Liver (tissue), 9 donors: ENCODE measurements around the gene IGF2BP1. TPM values are rescaled to one million over a fixed set of nuclear protein-coding genes. Genes with fewer than 3 reads are reported as not detected.
A peak's percentile ranks its signal among the peaks of the same experiment; 100 is the strongest.

Experiments
- DNase-seq: peaks from one replicate; pipeline ENCODE4 v3.0.0-alpha.2; 2017; ENCODE audit warnings: low spot score
- H3K27ac ChIP-seq, 2 donors: one replicate each; pipeline ENCODE4 v1.7.0; 2013; ENCODE audit warnings: inconsistent platforms in 2 of 2, low read length in 2 of 2, control low read depth in 1 of 2, low read depth in 1 of 2, mild to moderate bottlenecking in 1 of 2
- H3K27me3 ChIP-seq, 4 donors: one replicate each; pipeline versions ENCODE4 v1.6.1 to v1.7.0; 2013; ENCODE audit warnings: low read length in 3 of 4, inconsistent platforms in 1 of 4, mild to moderate bottlenecking in 1 of 4, moderate library complexity in 1 of 4; ENCODE audit not compliant: control insufficient read depth in 4 of 4, insufficient read depth in 4 of 4
- H3K36me3 ChIP-seq, 4 donors: one replicate each; pipeline versions ENCODE4 v1.6.1 to v1.7.0; 2013; ENCODE audit warnings: low read length in 3 of 4, mild to moderate bottlenecking in 3 of 4, low read depth in 1 of 4, moderate library complexity in 1 of 4; ENCODE audit not compliant: control insufficient read depth in 4 of 4, insufficient read depth in 3 of 4
- H3K4me1 ChIP-seq, 4 donors: one replicate each; pipeline versions ENCODE4 v1.6.1 to v1.7.0; 2013; ENCODE audit warnings: low read length in 3 of 4, mild to moderate bottlenecking in 3 of 4, moderate library complexity in 1 of 4; ENCODE audit not compliant: control insufficient read depth in 4 of 4, insufficient read depth in 4 of 4
- H3K4me3 ChIP-seq, 3 donors: one replicate each; pipeline versions ENCODE4 v1.6.1 to v1.7.0; 2013; ENCODE audit warnings: low read length in 3 of 3, control low read depth in 1 of 3, low read depth in 1 of 3, mild to moderate bottlenecking in 1 of 3
- H3K9ac ChIP-seq, 2 donors: one replicate each; pipeline ENCODE4 v1.7.0; 2013; ENCODE audit warnings: low read length in 2 of 2, mild to moderate bottlenecking in 2 of 2, moderate library complexity in 2 of 2, control low read depth in 1 of 2, low read depth in 1 of 2
- H3K9me3 ChIP-seq, 4 donors: one replicate each; pipeline versions ENCODE4 v1.6.1 to v1.7.0; 2013; ENCODE audit warnings: low read length in 3 of 4; ENCODE audit not compliant: control insufficient read depth in 4 of 4
- ATF3 ChIP-seq: IDR thresholded peaks from 2 replicates; pipeline ENCODE4 v1.6.1; 2016; ENCODE audit warnings: antibody characterized with exemption
- EGR1 ChIP-seq, 2 donors: IDR thresholded peaks; 2 replicates each; pipeline ENCODE4 v1.6.1; 2016 to 2018; ENCODE audit warnings: antibody characterized with exemption in 2 of 2, low read depth in 2 of 2
- FOXA1 ChIP-seq: IDR thresholded peaks from 2 replicates; pipeline ENCODE4 v1.6.1; 2016; ENCODE audit warnings: antibody characterized with exemption
- FOXA2 ChIP-seq: IDR thresholded peaks from 2 replicates; pipeline ENCODE4 v1.6.1; 2016; ENCODE audit warnings: antibody characterized with exemption
- GABPA ChIP-seq, 2 donors: IDR thresholded peaks in 1 of 2; conservative IDR thresholded peaks in 1 of 2; 2 replicates each; pipeline ENCODE4 v1.6.1; 2016; ENCODE audit warnings: antibody characterized with exemption in 2 of 2, mild to moderate bottlenecking in 1 of 2, moderate library complexity in 1 of 2
- HNF4A ChIP-seq, 2 donors: conservative IDR thresholded peaks; 2 replicates each; pipeline ENCODE4 v1.6.1; 2016; ENCODE audit warnings: antibody characterized with exemption in 2 of 2, mild to moderate bottlenecking in 2 of 2
- HNF4G ChIP-seq: IDR thresholded peaks from 2 replicates; pipeline ENCODE4 v1.6.1; 2016; ENCODE audit warnings: antibody characterized with exemption
- JUND ChIP-seq, 2 donors: IDR thresholded peaks; 2 replicates each; pipeline ENCODE4 v1.6.1; 2016; ENCODE audit warnings: antibody characterized with exemption in 2 of 2
- MAX ChIP-seq: IDR thresholded peaks from 2 replicates; pipeline ENCODE4 v1.6.1; 2016; ENCODE audit warnings: antibody characterized with exemption
- NR2F2 ChIP-seq: IDR thresholded peaks from 2 replicates; pipeline ENCODE4 v1.6.1; 2016; ENCODE audit warnings: antibody characterized with exemption
- RAD21 ChIP-seq, 2 donors: IDR thresholded peaks; 2 replicates each; pipeline ENCODE4 v1.6.1; 2016; ENCODE audit warnings: antibody characterized with exemption in 2 of 2, mild to moderate bottlenecking in 2 of 2
- RXRA ChIP-seq, 2 donors: IDR thresholded peaks; 2 replicates each; pipeline ENCODE4 v1.6.1; 2017 to 2018; ENCODE audit warnings: antibody characterized with exemption in 2 of 2, mild to moderate bottlenecking in 1 of 2
- SP1 ChIP-seq: IDR thresholded peaks from 2 replicates; pipeline ENCODE4 v1.6.1; 2018; ENCODE audit warnings: antibody characterized with exemption, mild to moderate bottlenecking
- TAF1 ChIP-seq: conservative IDR thresholded peaks from 2 replicates; pipeline ENCODE4 v1.6.1; 2016; ENCODE audit warnings: antibody characterized with exemption, mild to moderate bottlenecking
- YY1 ChIP-seq: IDR thresholded peaks from 2 replicates; pipeline ENCODE4 v1.6.1; 2016; ENCODE audit warnings: antibody characterized with exemption, mild to moderate bottlenecking
- WGBS: extraction: QIAGEN DNeasy Blood & Tissue Kit; methylation state at CpG from one replicate; pipeline ENCODE4 v1.1.7; 2013; 5-methylcytosine and 5-hydroxymethylcytosine counted together
- polyA plus RNA-seq, 2 donors: library from polyadenylated mRNA; stranded (reverse) in 1 of 2; unstranded in 1 of 2; fragments of 200-250 nt in 1 of 2; fragments of >200 nt in 1 of 2; fragmentation: Nextera tagmentation in 1 of 2; extraction: Ambion mirVana in 1 of 2; gene quantifications; one replicate each; pipeline versions ENCODE4 v1.2.1 to v1.2.3, GENCODE V29; 2013 to 2015
- total RNA-seq, 2 donors: library from RNA; depleted of rRNA; stranded (reverse); fragments of >200 nt; gene quantifications; one replicate each; pipeline ENCODE4 v1.2.3, GENCODE V29; 2014
- TF ChIP-seq, protein P1 (sequence below): IDR thresholded peaks from 2 replicates; pipeline ENCODE4 v1.6.1; 2016; ENCODE audit warnings: antibody characterized with exemption, mild to moderate bottlenecking
- TF ChIP-seq, protein P2 (sequence below): IDR thresholded peaks from 2 replicates; pipeline ENCODE4 v1.6.1; 2016; ENCODE audit warnings: antibody characterized with exemption
- TF ChIP-seq, protein P3 (sequence below): fragments of 150-350 bp; IDR thresholded peaks from 2 replicates; pipeline ENCODE4 v1.5.1; 2017; ENCODE audit warnings: improper control_type of control experiment, low read depth, low read length; ENCODE audit not compliant: missing input control
- donor health status: healthy.
- donor health status: healthy.
- donor health status: healthy.
- donor health status: healthy.
- donor health status: healthy.

The IGF2BP1 gene
- total and polyA plus RNA-seq, 4 donors = 22.6 TPM; not detected in 3

DNA sequence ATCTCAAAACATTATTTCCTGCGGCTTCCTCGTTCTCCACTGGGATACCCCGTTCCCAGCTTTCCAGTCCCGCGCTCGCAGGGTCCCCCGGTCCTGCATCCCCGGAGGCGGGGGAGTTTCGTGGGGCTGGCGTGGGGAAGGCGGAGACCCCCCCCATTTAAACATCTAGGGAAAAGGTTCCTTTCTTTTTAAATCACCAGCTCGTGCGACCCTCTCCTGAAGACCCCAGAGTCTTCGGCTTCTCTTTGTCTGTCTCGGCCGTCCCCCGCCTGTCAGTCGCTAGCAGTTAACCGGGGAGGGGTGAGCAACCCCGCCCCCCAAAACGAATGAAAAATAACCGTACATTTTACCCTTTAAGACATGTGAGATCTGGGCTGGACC lies 473 bp upstream of the IGF2BP1 start:
- DNase-seq = no peak
- H3K4me1 ChIP-seq = peaks cover 0 to 13% (median 6%) of the 10 kb centered on the region in 4 donors
- H3K4me3 ChIP-seq = no peak overlapping the region
- H3K27ac ChIP-seq = no peak overlapping the region
- H3K9me3 ChIP-seq = peaks cover 0 to 3% (median 0%) of the 10 kb centered on the region in 4 donors
- peaks cover 5 to 22% (median 13%) of the 10 kb centered on the region in 4 donors for H3K27me3 ChIP-seq
- no peaks in the 10 kb centered on the region for H3K36me3 ChIP-seq
- H3K9ac ChIP-seq = no peak overlapping the region
- no peak for TF ChIP-seq RXRA (IDR thresholded peaks at IDR 0.05)
- TF ChIP-seq NR2F2 = no peak
- no peak for TF ChIP-seq JUND (IDR thresholded peaks at IDR 0.05)
- TF ChIP-seq TAF1 = no peak
- no peak for TF ChIP-seq HNF4G
- 5% methylated on average over 23 of the region's 23 CpGs for WGBS

DNA sequence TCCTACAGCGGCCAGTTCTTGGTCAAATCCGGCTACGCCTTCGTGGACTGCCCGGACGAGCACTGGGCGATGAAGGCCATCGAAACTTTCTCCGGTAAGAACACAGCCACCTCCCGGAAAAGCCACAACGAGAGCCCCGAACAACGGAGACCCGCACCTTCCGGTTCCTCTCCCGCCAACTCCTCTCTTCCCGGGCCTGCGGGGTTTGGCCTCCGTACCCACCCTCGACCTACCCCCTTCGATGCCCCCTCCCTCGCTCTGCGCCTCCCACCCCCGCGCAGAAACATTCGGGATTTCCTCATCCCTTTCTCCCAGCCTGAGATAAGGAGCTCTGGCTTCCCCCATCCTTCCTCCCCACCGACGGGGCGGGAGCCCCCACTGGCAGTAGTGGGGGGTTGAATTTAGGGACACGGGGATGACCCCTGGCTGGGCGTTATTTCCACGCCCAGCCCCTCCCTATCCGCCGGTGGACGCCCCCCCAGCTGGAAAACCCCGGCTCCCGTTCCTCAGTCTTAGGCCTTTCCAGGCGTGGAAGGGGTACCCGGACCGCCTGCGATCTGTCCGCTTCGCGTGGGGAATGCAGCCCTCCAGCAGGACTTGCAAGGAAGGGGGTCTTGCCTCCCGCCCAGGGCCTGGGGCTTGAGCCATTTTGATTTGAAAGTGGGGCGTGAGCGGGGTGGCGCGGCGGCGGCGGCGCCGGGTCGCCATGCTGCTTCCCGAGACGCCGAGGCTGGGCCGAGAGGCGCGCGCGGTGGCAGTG lies 822 bp downstream of the IGF2BP1 start:
- DNase-seq = peak; percentile 58
- no peaks in the 10 kb centered on the region for H3K36me3 ChIP-seq
- TF ChIP-seq HNF4A (conservative IDR thresholded peaks at IDR 0.05) = no peak
- no peak for TF ChIP-seq FOXA1
- TF ChIP-seq NR2F2 = no peak
- no peak for TF ChIP-seq ATF3
- TF ChIP-seq HNF4G = no peak
- TF ChIP-seq SP1 = no peak
- TF ChIP-seq, protein P1, sequence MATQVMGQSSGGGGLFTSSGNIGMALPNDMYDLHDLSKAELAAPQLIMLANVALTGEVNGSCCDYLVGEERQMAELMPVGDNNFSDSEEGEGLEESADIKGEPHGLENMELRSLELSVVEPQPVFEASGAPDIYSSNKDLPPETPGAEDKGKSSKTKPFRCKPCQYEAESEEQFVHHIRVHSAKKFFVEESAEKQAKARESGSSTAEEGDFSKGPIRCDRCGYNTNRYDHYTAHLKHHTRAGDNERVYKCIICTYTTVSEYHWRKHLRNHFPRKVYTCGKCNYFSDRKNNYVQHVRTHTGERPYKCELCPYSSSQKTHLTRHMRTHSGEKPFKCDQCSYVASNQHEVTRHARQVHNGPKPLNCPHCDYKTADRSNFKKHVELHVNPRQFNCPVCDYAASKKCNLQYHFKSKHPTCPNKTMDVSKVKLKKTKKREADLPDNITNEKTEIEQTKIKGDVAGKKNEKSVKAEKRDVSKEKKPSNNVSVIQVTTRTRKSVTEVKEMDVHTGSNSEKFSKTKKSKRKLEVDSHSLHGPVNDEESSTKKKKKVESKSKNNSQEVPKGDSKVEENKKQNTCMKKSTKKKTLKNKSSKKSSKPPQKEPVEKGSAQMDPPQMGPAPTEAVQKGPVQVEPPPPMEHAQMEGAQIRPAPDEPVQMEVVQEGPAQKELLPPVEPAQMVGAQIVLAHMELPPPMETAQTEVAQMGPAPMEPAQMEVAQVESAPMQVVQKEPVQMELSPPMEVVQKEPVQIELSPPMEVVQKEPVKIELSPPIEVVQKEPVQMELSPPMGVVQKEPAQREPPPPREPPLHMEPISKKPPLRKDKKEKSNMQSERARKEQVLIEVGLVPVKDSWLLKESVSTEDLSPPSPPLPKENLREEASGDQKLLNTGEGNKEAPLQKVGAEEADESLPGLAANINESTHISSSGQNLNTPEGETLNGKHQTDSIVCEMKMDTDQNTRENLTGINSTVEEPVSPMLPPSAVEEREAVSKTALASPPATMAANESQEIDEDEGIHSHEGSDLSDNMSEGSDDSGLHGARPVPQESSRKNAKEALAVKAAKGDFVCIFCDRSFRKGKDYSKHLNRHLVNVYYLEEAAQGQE = no peak
- no peak for TF ChIP-seq YY1
- no peak for TF ChIP-seq EGR1 (IDR thresholded peaks at IDR 0.05; ENCODE audit: low read depth in 2 of 2)
- TF ChIP-seq GABPA (IDR thresholded peaks at IDR 0.05 in 1 of 2, conservative IDR thresholded peaks at IDR 0.05 in 1 of 2) = no peak
- no peak for TF ChIP-seq FOXA2
- TF ChIP-seq, protein P2, sequence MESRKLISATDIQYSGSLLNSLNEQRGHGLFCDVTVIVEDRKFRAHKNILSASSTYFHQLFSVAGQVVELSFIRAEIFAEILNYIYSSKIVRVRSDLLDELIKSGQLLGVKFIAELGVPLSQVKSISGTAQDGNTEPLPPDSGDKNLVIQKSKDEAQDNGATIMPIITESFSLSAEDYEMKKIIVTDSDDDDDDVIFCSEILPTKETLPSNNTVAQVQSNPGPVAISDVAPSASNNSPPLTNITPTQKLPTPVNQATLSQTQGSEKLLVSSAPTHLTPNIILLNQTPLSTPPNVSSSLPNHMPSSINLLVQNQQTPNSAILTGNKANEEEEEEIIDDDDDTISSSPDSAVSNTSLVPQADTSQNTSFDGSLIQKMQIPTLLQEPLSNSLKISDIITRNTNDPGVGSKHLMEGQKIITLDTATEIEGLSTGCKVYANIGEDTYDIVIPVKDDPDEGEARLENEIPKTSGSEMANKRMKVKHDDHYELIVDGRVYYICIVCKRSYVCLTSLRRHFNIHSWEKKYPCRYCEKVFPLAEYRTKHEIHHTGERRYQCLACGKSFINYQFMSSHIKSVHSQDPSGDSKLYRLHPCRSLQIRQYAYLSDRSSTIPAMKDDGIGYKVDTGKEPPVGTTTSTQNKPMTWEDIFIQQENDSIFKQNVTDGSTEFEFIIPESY = no peak
- TF ChIP-seq RAD21 (IDR thresholded peaks at IDR 0.05) = no peak
- TF ChIP-seq MAX = no peak
- TF ChIP-seq RXRA (IDR thresholded peaks at IDR 0.05) = no peak
- TF ChIP-seq TAF1 = no peak
- TF ChIP-seq, protein P3, sequence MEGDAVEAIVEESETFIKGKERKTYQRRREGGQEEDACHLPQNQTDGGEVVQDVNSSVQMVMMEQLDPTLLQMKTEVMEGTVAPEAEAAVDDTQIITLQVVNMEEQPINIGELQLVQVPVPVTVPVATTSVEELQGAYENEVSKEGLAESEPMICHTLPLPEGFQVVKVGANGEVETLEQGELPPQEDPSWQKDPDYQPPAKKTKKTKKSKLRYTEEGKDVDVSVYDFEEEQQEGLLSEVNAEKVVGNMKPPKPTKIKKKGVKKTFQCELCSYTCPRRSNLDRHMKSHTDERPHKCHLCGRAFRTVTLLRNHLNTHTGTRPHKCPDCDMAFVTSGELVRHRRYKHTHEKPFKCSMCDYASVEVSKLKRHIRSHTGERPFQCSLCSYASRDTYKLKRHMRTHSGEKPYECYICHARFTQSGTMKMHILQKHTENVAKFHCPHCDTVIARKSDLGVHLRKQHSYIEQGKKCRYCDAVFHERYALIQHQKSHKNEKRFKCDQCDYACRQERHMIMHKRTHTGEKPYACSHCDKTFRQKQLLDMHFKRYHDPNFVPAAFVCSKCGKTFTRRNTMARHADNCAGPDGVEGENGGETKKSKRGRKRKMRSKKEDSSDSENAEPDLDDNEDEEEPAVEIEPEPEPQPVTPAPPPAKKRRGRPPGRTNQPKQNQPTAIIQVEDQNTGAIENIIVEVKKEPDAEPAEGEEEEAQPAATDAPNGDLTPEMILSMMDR = no peak
- no peak for TF ChIP-seq JUND (IDR thresholded peaks at IDR 0.05)
- H3K4me3 ChIP-seq = peak overlapping the region in 1 of 3 donors; percentile 18
- peaks cover 5 to 20% (median 15%) of the 10 kb centered on the region in 4 donors for H3K27me3 ChIP-seq
- peaks cover 0 to 13% (median 6%) of the 10 kb centered on the region in 4 donors for H3K4me1 ChIP-seq
- H3K9me3 ChIP-seq = peaks cover 0 to 3% (median 0%) of the 10 kb centered on the region in 4 donors
- H3K9ac ChIP-seq = no peak overlapping the region
- WGBS = 5% methylated on average over 63 of the region's 63 CpGs
- no peak overlapping the region for H3K27ac ChIP-seq
